Cortex of kidney (tissue), 1 donor: ENCODE measurements around the gene ATP6V0B.

Source experiments
- DNase-seq: peaks from one replicate; lab custom pipeline; 2025; lab: John Stamatoyannopoulos, UW

ATP6V0B gene

DNA sequence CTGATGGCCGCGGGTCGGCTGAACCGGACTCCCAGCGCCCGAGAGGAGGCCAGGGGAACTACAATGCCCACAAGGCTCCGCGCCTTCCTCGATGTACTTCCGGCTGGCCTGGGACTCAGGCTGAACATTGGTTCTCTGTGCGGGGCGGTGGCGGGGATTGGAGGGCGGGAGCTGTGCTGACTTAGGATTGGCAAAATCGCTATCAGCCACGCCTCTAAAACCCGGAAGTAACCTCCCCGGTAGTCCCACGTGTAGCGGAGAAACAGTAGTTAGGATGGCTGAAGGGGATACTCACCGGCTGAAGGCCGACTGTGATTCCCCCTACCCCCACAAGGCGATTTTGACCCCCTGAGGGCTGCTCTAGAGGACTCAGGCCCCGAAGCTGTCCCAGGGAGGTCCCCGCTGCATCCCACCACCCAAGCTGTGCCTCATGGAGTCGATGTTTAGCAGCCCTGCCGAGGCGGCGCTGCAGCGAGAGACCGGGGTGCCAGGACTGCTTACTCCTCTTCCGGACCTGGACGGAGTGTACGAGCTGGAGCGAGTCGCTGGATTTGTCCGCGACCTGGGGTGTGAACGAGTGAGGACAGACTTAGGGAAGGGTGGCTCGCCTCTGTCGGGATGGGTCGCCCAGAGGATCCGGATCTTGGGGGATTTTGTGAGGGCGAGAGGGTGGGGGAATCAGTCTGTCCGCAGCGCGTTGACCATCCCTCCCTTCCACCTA lies 4.9 kb upstream of the ATP6V0B start, which contains the start of gene DPH2:
Gene DPH2, plus strand, starts transcription at position 265 of the 721 bp plus-strand sequence. Its CDS starts 166 bp downstream, at position 431.
- DNase-seq = no peak

DNA sequence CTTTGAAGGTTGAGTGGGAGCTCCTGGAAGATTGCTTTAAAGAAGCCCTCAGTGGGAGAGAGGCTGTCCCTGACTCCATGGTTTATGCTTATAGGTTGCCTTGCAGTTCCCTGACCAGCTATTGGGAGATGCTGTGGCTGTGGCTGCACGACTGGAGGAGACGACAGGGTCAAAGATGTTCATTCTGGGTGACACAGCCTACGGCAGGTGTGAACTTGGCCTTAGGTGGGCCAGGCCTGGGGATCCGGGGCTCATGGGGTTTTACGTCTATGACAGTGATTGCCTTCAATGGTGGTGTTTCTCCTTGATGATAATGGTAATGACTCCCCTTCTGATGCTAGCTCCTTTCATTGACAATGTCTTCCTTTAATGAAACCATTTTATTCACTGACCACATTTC lies 4.3 kb upstream of the ATP6V0B start:
- DNase-seq = no peak

DNA sequence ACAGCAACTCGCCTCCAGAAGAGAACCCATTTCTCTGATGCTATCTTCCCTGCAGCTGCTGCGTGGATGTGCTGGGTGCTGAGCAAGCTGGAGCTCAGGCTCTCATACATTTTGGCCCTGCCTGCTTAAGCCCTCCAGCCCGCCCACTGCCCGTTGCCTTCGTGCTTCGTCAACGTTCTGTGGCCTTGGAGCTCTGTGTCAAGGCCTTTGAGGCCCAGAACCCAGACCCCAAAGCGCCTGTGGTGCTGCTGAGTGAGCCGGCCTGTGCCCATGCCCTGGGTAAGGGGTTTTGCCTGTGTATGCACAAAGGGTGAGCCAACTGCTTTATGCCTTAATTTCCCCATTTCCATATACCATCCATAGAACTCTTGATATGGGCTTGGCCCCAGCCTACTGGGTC lies 3.8 kb upstream of the ATP6V0B start:
- no peak for DNase-seq

DNA sequence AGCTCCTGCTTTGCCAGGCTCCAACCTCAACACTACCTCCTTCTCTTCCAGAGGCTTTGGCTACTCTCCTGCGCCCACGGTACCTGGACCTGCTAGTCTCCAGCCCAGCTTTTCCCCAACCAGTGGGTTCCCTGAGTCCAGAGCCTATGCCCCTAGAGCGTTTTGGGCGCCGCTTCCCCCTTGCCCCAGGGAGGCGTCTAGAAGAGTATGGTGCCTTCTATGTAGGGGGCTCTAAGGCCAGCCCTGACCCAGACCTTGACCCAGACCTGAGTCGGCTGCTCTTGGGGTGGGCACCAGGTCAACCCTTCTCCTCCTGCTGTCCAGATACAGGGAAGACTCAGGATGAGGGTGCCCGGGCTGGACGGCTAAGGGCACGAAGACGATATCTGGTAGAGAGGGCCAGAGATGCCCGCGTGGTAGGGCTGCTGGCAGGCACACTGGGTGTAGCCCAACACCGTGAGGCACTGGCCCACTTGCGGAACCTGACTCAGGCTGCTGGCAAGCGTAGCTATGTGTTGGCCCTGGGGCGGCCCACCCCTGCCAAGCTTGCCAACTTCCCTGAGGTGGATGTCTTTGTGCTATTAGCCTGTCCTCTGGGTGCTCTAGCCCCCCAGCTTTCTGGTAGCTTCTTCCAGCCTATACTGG lies 3.3 kb upstream of the ATP6V0B start:
- DNase-seq = no peak

DNA sequence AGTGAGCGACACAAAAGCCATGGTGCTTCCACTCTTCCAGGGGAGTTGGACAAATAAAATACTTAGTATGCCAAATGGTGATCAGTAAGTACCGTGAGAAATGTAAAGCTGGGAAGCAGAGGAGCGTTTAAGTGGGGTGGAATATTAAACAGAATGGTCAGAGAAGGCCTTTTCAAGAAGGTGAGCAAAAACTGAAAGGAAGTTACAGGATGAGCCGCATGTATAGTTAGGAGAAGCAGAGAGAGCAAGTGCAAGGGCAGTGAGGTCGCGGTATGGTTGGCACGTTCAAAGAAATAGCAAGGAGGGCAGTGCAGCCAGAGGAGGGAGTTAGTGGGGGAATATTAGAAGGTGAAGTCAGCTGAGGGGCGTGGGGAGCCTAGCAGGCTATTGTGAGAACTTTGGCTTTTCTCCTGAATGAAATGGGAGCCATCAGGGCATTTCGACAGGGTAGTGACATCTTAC lies 748 bp upstream of the ATP6V0B start:
- no peak for DNase-seq

DNA sequence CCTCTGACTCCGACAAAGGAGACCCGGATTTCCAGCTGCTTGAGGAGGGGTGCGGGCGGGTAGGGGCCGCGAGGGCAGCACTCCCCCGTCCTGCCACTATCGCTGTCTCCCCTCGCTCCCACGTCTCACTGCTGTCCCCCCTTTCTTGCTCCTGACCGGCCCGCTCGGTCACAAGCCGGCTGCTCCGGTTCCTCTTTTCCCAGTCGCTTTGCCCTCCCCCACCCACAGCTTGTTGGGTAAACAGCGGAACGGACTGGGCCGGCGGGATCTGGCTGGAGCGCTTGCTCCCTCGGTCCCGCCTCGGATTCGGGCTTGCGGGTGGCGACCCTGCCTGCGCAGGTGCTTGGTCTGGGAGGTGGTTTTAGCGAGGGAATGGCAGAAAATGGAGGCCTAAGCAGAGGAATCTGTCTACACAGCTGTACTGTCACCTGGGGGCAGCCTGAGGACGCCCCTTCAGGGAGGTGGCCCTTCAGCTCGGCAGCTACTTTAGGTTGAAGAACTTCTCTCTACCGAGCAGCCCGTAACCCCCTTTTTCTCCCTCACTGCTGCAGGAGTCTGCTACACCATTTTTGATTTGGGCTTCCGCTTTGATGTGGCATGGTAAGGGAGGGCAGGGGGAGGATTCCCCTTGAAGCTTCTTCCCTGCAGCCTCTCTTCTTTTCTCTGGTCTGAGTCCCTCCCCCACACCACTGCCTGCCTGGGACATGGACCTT lies 645 bp downstream of the ATP6V0B start:
- no peak for DNase-seq

DNA sequence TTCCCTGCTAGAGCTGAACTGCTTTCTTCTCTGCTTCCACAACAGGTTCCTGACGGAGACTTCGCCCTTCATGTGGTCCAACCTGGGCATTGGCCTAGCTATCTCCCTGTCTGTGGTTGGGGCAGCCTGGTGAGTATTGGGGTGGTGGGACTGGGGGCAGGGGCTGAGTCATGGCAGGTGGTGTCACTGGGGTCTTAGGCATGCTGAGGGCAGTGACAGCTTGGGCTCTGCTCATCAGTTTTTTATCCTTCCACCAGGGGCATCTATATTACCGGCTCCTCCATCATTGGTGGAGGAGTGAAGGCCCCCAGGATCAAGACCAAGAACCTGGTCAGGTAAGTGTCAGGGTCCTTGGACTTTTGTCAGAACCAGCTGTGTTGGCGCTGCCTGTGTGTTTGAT lies 1.3 kb downstream of the ATP6V0B start:
- no peak for DNase-seq

DNA sequence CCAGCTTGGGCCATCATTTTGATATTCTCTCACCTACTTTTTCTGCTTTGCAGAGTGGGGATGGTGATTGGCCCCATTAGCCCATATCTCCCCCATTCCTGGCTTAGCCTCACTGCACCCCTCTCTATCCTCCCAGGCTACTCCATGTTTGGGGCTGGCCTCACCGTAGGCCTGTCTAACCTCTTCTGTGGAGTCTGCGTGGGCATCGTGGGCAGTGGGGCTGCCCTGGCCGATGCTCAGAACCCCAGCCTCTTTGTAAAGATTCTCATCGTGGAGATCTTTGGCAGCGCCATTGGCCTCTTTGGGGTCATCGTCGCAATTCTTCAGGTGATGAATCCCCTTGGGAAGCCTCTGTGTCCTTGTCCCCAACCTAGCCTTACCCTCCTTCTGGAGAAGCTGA lies 2.1 kb downstream of the ATP6V0B start:
- DNase-seq = no peak

DNA sequence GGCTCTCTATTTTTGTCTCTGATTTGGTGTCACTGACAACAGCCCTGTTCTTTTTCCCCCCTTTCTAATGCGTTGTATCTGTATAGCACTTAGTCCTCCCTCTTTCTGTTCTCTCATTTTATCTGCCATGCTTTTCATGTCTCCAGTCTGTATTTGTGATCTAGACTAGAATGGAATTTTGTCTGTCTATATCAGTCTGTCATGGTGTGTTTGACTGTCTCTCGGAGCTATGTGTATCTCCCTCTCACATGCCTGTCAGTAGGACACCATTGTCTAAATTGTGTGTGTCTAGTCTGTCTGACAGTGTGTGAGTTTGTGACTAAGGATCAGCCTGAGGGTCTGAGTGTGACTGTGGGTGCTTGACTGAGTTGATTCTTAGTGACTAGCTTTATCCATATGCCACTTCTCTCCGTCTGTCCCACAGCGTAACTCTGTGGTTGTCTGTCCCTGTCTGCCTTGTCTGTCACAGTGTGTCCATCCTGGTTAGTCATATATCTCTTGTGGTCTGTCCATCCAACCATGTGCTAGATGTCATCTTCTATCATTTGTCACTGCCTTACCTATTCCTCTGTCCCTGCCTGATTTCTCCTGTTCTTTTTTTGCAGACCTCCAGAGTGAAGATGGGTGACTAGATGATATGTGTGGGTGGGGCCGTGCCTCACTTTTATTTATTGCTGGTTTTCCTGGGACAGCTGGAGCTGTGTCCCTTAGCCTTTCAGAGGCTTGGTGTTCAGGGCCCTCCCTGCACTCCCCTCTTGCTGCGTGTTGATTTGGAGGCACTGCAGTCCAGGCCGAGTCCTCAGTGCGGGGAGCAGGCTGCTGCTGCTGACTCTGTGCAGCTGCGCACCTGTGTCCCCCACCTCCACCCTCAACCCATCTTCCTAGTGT lies 2.9 kb downstream of the ATP6V0B start:
- DNase-seq = no peak

DNA sequence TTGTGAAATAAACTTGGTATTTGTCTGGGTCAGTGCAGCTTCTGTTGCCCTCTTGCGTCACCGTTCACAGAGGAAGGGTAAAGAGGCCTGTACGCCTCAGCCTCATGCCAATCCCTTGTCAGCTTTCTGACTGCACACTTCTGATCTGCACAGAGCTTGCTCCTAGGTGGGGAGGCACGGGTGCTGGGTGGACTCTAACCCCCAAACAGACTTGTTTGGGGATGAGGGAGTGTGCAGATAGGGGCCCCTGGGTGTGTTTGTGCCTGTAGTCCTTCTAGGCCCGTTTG lies 3.4 kb downstream of the ATP6V0B start:
- DNase-seq = no peak

DNA sequence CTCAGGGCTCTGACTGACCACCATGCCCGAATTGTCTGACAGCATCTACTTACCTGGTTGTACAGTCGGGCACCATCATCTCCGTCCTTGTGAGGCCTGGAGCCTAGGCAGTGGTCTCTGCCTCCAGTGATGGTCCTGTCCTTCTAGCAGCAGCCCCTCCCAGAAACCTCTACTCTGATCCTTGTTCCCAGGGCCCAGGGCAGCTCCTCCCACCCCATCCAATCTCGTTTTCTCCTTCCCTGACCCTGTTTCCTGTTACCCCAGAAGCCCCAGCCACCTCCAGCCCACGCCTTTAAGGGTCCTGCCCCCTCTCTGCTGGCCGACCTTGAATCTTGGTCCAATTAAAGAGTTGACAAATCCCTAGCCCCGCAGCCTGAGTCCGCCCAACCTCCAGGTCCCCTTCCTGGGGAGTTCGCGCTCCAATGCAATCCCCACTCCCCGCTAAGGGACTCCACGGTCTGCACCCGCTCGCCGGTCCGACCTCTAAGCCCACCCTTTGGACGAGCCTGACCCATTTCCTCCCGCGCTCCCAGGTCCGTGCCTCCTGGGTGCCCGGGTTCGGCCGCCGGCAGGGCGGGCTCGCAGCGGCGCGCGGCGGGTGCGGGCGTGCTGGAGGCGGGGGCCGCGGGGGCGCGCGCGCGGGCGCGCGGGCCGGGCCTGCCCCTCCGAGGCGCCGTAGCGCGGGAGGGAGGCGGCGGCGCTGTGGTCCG lies 3.9 kb downstream of the ATP6V0B start, which contains the start of gene B4GALT2:
Gene B4GALT2, plus strand, starts transcription at position 660 of the 710 bp plus-strand sequence. CDS start 1,951 bp downstream, outside the sequence.
- no peak for DNase-seq

DNA sequence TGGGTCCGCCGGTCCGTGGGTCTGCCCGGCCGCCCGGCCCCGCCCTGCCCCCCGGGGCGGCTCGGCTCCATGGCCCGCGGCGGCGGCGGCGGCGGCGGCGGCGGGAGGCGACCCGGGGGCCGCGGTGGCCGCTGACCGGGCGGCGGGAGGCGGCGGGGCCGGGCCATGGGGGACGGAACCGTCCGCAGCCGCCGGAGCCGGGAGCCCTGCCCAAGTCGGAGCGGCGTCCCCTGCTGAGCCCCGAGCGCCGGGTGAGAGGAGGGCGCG lies 4.4 kb downstream of the ATP6V0B start:
- DNase-seq = no peak

DNA sequence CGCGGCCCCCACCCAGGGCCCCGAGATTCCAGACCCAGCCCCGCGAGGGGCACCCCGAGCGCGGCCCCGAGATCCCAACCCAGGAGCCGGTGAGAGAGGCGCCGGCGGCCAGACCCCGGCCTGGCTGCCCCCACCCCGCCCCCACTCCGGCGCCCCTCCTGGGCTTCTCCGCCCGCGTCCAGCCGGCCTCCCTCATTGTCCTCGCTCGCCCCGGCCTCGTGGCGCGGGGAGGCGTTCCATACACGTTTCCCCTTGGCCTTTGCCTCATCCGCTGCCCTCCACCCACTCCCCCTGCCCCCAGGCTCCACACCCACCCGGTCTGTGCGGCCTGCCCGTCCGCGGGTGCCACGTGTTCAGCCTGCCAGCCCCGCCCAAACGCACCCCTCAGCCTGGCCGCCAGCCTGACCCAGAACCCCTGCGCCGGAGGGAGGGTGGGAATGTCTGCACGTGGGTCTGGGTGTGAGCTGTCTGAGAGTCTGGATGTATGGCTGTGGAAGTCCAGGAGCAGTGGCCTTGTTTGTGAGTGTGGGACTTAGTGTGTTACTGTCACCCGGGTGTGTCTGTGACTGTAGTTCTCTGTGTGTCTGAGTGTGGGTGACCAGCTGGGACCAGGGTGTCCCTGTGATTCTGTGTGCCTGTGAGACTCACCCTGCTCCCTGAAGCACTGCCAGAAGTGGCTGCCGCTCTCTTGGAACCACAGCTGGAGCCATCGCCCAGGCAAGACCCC lies 4.9 kb downstream of the ATP6V0B start:
- DNase-seq = no peak

DNA sequence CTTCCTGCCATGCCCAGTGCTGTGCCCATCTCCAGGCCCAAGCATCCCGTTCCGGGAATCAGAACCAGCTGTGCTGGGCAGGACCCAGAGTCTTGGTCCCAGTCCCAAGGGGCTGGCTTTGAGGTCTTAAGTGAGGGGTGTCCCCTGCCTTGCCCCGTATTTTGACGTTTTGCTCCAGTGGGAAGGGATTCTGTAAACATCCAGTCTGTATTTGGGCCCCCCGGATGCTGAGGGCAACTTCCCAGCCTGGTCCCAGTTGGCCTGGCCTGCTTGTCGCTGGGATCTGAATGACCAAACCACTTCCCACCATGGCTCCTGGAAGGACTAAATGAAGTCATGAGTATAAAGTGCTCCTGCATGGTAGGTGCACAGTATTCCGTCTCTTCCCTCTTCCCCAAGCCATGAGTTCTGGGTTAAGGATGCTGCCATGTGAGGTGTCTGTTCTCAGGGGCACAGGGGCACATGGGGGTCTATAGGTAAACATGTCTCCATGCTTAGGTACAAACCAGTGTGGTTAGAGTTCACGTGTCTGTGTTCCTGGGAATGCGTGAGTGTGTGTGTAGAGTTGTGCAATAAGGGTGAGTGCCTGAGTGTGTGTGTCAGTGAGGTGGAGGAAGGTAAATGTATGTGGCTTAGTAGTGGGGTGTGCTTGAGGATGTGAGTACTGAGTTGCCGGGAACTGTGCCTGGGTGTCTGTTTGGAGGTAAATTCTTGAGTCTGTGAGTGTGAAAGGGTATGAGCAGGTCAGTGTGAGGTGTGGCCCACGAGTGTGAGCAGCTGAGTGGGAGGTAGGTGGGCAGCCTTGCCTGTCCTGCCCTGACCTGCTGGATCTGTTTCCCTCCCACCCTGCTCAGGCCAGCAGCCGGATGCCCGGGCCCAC lies 5.7 kb downstream of the ATP6V0B start:
- DNase-seq = no peak

DNA sequence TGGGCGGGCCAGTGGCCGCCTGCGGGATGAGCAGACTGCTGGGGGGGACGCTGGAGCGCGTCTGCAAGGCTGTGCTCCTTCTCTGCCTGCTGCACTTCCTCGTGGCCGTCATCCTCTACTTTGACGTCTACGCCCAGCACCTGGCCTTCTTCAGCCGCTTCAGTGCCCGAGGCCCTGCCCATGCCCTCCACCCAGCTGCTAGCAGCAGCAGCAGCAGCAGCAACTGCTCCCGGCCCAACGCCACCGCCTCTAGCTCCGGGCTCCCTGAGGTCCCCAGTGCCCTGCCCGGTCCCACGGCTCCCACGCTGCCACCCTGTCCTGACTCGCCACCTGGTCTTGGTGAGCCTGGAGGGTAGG lies 6.4 kb downstream of the ATP6V0B start:
- no peak for DNase-seq

DNA sequence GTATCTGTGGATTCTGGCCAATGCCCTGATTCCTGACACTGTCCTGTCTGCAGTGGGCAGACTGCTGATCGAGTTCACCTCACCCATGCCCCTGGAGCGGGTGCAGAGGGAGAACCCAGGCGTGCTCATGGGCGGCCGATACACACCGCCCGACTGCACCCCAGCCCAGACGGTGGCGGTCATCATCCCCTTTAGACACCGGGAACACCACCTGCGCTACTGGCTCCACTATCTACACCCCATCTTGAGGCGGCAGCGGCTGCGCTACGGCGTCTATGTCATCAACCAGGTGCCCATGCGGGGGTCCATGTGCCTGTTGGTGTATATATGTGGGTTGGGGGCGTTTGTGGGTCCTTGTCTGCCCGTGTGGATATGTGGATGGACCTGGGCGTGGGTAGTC lies 6.9 kb downstream of the ATP6V0B start:
- no peak for DNase-seq

DNA sequence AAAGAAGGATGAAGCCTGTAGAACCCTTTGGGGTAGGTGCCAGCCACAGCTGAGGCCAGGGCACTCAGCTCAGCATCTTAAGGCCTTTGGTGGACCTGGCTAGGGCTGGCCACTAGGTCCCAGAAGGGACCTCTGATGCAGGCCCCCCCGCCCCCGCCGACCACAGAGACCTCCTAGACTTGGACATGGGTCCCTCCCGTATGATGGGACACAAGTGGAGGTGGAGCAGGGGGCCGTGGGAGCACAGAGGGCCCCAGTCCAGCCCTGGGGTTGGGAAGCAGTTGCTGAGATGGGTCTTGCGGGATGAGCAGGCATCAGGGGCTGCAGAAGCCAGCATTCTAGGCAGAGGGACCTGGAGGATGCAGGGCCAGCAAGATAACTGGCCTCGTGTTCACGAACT lies 7.5 kb downstream of the ATP6V0B start:
- DNase-seq = no peak

DNA sequence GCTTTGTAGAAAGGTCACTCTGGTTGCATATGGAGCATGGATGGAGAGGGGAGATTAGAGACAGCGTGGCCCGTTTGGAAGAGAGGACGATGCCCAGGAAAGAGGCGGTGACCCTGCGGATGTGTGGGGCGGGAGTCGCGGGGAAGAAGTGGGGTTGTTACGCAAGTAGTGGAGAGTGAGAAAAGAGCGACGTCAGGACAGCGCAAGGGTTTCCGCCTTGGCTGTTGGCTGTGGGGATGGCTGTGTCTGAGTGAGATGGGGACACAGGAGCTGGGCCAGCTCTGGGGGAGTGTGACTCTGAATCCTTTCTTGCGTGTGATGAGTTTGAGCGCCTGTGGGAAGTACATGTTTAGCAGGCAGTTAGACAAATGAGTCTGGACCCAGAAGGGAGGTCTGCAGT lies 8.0 kb downstream of the ATP6V0B start:
- DNase-seq = no peak

DNA sequence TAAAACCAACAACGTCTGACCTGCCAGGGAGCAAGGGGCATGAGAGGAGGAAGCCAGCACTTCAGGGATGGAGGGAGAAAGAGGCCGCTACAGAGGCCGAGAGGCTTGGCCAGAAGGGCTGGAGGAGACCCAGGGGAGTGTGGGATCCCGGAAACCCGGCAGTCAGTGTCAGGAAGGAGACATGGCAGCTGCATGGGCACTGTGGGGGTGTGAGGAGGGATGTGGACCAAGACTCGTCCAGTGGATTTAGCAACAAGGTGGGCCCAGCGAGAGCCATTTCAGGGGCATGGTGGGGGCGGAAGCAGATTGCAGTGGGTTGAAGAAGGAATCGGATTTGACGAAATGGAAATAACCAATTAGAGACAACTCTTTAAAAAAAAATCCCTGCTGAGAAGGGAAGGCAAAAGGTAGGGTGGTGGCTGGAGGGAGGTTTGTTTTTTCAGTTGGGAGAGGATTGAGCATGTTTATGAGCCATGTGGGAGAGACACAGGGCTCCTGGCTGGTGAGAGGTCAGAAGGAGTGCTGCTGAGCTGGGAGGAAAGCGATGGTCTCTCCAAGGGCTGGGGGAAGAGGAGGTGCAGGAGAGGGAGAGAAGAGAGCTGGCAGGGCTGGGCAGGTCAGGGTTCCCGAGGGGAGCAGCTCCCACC lies 8.6 kb downstream of the ATP6V0B start:
- DNase-seq = no peak

DNA sequence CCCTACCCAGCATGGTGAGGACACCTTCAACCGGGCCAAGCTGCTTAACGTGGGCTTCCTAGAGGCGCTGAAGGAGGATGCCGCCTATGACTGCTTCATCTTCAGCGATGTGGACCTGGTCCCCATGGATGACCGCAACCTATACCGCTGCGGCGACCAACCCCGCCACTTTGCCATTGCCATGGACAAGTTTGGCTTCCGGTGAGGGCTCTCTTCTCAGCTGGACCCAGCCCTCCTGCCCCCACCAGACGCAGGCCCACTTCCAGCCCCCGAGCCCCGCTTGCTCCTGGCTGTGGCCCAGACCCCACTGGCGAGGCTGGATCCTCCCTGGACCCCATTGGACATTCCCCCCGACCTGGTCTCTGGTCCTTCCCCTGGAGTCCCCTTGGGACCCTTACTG lies 10.1 kb downstream of the ATP6V0B start:
- no peak for DNase-seq
